LHCN-M2 (cell line): ENCODE results near the gene INO80E. TPM values are rescaled to one million over a fixed set of nuclear protein-coding genes. Genes with fewer than 3 reads are reported as not detected.
A peak's percentile ranks its signal among the peaks of the same experiment; 100 is the strongest.
"Not testable (repeated sequence)": the region's sequence is repeated elsewhere in the genome, so short reads cannot be mapped to it uniquely, and the experiment has no call there.

Experiments
- DNase-seq: peaks from one replicate; pipeline ENCODE4 v3.0.0-alpha.2; 2012; ENCODE audit warnings: low read depth
- polyA plus RNA-seq: library from polyadenylated mRNA; unstranded; fragments of >200 nt; gene quantifications from one replicate; pipeline ENCODE4 v1.2.1, GENCODE V29; 2012; ENCODE audit warnings: missing spikeins
- total RNA-seq: library from RNA; depleted of rRNA; stranded (reverse); fragments of >200 nt; gene quantifications from 2 replicates; pipeline ENCODE4 v1.2.3, GENCODE V29; 2014; rRNA removed

The INO80E gene, protein sequence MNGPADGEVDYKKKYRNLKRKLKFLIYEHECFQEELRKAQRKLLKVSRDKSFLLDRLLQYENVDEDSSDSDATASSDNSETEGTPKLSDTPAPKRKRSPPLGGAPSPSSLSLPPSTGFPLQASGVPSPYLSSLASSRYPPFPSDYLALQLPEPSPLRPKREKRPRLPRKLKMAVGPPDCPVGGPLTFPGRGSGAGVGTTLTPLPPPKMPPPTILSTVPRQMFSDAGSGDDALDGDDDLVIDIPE
- 116 and 194 TPM in 2 replicates for total RNA-seq
- polyA plus RNA-seq = 76.4 TPM

DNA sequence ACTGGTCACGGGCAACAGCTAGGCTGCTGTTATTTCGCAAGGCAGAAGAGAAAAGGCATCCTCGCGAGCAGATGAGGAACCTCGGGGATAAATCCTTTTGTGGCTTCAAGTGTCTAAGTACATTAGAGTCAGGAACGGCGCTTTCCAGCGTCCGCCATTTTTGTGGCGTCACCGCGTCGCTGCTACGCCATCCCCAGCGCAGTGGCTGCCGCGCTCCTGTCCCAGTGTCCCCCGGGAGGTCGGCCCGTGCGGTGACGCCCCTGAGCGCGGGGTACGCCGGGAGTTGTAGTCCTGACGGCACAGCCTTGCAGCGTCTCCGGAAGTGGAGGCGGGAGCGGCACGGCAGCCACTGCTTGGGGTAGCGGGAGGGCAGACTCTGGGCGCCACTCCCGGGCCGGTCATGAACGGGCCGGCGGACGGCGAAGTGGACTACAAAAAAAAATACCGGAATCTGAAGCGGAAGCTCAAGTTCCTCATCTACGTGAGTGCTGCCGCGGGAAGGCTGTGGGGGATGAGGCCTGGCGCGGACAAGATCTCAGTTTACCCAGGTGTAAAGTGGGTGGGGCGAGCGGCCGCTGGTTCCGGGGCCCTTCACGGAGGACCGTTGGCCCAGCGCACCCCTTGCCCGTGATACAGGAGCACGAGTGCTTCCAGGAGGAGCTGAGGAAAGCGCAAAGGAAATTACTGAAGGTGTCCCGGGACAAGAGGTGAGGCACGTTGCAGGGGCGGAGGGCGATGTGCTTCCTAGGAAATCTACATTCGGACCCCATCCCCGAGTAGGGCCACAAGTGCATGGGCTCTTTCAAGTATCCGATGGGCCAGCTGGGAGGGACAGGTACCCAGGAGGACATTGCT lies at the start of gene INO80E:
Gene INO80E, plus strand, starts transcription at position 331 of the 855 bp plus-strand sequence. Its CDS starts 70 bp downstream, at position 401.
- DNase-seq = peak; percentile 95

- no peak for DNase-seq
Measured at GRCh38 chr16:29947897-29948296, 48.1 kb upstream of the INO80E start.

- no peak for DNase-seq
Measured at GRCh38 chr16:29950806-29951461, 45.1 kb upstream of the INO80E start.

- no peak for DNase-seq
Measured at GRCh38 chr16:29951625-29952365, 44.2 kb upstream of the INO80E start.

DNA sequence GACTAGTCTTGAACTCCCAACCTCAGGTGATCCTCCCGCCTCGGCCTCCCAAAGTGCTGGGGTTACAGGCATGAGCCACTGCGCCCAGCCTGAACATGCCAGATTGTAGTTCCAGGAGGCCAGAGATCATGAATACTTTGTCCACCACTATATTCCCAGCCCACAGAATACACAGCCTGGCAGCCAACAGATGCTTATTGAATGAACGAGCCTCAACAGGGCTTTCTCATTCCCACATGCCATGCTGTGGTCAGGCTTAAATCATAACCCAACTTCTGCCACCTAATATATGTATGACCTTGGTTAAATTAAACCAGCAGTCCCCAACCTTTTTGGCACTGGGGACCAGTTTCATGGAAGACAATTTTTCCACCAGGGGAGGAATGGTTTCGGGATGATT lies 37.3 kb upstream of the INO80E start:
- DNase-seq = no peak

DNA sequence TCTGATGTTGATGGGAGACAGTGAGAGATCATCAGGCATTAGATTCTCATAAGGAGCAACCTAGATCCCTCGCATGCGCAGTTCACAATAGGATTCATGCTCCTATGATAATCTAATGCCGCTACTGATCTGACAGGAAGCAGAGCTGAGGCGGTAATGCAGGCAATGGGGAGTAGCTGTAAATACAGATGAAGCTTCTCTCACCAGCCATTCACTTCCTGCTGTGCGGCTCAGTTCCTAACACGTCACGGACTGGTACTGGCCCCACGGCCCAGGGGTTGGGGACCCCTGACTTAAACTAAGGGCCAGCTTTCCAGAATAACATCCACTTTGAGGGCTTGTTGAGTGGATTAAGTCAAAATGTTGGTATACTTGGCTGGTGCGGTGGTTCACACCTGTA lies 36.7 kb upstream of the INO80E start:
- no peak for DNase-seq

GRCh38 chr16:29959821-29960220 lies 36.2 kb upstream of the INO80E start:
- DNase-seq = not testable (repeated sequence)

- DNase-seq = no peak
Measured at GRCh38 chr16:29961127-29961478, 34.9 kb upstream of the INO80E start.

- DNase-seq = peak; percentile 85
Measured at GRCh38 chr16:29961479-29962343, 34.3 kb upstream of the INO80E start, which contains the start of gene TMEM219. Gene TMEM219 (plus strand): TSS chr16:29962079. CDS start chr16:29963144, 1,065 bp downstream.

DNA sequence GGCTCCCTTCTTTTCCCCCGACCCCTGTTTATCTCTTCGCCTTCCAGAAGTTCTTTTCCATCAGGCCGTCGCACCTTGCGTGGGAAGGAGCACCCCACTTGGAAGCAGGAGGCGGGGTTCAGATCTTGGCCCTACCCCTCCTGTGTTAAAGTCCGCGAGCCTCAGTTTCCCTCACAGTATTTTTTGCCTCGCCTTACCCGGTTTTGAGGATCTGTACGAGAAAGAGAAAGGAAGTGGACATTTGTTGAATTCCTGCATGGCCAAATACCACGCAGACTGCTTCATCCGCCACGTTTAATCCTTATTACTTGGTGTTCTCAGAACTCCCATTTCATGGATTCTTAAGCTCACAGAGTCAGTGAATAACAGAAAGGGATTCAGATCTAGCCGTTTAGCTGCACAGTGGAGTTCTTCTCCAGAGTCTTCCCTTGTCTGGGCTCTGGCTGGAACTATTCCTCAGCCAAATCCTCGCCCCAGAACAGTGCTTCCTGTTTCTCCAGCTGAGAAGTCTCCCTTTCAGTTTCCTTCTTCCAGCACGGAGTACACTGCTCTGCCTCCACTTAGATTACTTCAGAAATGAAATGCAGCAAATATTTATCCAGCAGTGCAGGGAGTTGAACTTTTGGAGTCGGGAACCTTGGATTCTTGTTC lies 33.6 kb upstream of the INO80E start:
- DNase-seq = no peak

- no peak for DNase-seq
Measured at GRCh38 chr16:29963021-29963743, 32.9 kb upstream of the INO80E start.

GRCh38 chr16:29968205-29968604 lies 27.8 kb upstream of the INO80E start:
- no peak for DNase-seq

- no peak for DNase-seq
Measured at GRCh38 chr16:29971304-29971703, 24.7 kb upstream of the INO80E start.

- DNase-seq = no peak
Measured at GRCh38 chr16:29972500-29972899, 23.5 kb upstream of the INO80E start.

GRCh38 chr16:29972992-29973383 lies 23.1 kb upstream of the INO80E start:
- DNase-seq = no peak

- DNase-seq = peak; percentile 99
Measured at GRCh38 chr16:29973384-29974246, 22.4 kb upstream of the INO80E start, which contains the start of gene TAOK2. Gene TAOK2 (plus strand): TSS chr16:29973868. CDS start chr16:29977773, 3,905 bp downstream.

GRCh38 chr16:29974291-29975133 lies 21.5 kb upstream of the INO80E start:
- no peak for DNase-seq
